NT2/D1 (cell line): ENCODE data around the gene NKX3-2.
A peak's percentile ranks its signal among the peaks of the same experiment; 100 is the strongest.

Experiments
- DNase-seq: peaks from one replicate; pipeline ENCODE4 v3.0.0-alpha.2; 2011; ENCODE audit warnings: low read depth, low spot score
- H3K27me3 ChIP-seq: 2 replicates; pipeline ENCODE4 v1.6.0; 2011; ENCODE audit warnings: mild to moderate bottlenecking; ENCODE audit not compliant: insufficient read length, insufficient read depth
- H3K36me3 ChIP-seq: 2 replicates; pipeline ENCODE4 v1.6.1; 2011; ENCODE audit warnings: mild to moderate bottlenecking, low read length, mixed read lengths; ENCODE audit not compliant: insufficient read depth, insufficient read length
- H3K4me1 ChIP-seq: 2 replicates; pipeline ENCODE4 v1.5.1; 2011; ENCODE audit not compliant: insufficient read depth, insufficient read length
- H3K4me3 ChIP-seq: 2 replicates; pipeline ENCODE4 v1.5.1; 2011; ENCODE audit warnings: low read depth; ENCODE audit not compliant: insufficient read length
- H3K9ac ChIP-seq: 2 replicates; pipeline ENCODE4 v1.6.0; 2011; ENCODE audit warnings: low read depth; ENCODE audit not compliant: insufficient read length
- H3K9me3 ChIP-seq: 2 replicates; pipeline ENCODE4 v1.5.1; 2011; ENCODE audit warnings: mild to moderate bottlenecking, low read length; ENCODE audit not compliant: insufficient read depth
- SUZ12 ChIP-seq: IDR thresholded peaks from 2 replicates; pipeline ENCODE4 v1.6.1; 2011; ENCODE audit not compliant: insufficient read length, insufficient read depth; ENCODE audit errors: extremely low read depth
- YY1 ChIP-seq: IDR thresholded peaks from 2 replicates; pipeline ENCODE4 v1.6.1; 2011; ENCODE audit not compliant: insufficient read length, insufficient read depth
- ZNF274 ChIP-seq: IDR thresholded peaks from 2 replicates; pipeline ENCODE4 v1.6.1; 2011; ENCODE audit warnings: mild to moderate bottlenecking, low read depth, low read length

The NKX3-2 gene

DNA sequence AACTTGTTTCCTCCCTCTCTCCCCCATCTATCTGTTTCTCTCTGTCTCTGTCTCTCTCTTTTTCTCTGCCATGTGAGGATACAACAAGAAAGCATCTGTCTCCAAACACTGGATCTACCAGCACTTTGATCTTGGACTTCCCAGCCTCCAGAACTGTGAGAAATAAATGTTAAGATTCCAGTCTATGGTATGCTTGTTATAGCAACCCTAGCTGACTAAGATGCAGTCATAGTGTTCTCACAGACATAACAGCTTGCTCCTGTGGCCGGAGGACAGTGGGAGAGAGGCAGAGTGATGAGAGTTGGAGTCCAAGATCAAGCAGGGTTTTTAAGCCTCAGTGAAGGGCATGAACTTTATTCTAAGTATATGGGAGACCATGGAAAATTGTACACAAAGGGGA, 8.8 kb upstream of the NKX3-2 start:
- no peak overlapping the region for H3K9ac ChIP-seq
- H3K27me3 ChIP-seq, result no peaks in the 10 kb centered on the region
- no peak overlapping the region for H3K4me3 ChIP-seq
- no peaks in the 10 kb centered on the region for H3K36me3 ChIP-seq
- no peak for TF ChIP-seq ZNF274
- no peak for TF ChIP-seq YY1
- TF ChIP-seq SUZ12, result no peak
- DNase-seq, result no peak
- H3K4me1 ChIP-seq, result no peaks in the 10 kb centered on the region
- H3K9me3 ChIP-seq, result peaks cover 6% of the 10 kb centered on the region; the same call in 1 of the 2 replicates

DNA sequence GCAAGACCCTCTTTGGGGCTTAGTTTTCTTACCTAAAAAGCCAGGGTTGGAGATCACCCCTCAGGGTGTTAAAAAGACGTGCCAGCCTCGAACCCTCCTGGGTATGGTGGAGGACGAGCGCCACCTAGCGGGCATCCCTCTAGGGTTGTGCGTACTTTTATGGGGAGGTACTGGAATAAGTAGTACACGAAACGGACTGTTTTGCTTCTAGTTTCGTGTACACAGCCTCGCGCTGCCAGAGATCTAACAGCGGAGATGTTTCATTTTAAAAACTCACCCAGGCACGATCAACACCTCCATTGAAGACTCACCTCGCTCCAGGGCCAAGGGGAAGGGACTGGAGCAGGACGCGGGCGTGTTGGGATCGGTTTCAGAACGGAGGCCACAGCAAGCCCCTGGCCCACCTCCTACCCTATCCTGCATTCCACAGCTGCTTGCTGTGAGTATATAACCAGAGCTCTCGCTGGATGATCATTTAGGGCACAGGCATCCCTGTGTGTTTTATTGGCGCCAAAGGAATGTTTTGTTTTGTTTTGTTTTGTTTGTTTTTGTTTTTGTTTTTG, 4.8 kb upstream of the NKX3-2 start:
- DNase-seq, result peak; percentile 95
- TF ChIP-seq SUZ12, result no peak
- TF ChIP-seq ZNF274, result no peak
- TF ChIP-seq YY1, result no peak

DNA sequence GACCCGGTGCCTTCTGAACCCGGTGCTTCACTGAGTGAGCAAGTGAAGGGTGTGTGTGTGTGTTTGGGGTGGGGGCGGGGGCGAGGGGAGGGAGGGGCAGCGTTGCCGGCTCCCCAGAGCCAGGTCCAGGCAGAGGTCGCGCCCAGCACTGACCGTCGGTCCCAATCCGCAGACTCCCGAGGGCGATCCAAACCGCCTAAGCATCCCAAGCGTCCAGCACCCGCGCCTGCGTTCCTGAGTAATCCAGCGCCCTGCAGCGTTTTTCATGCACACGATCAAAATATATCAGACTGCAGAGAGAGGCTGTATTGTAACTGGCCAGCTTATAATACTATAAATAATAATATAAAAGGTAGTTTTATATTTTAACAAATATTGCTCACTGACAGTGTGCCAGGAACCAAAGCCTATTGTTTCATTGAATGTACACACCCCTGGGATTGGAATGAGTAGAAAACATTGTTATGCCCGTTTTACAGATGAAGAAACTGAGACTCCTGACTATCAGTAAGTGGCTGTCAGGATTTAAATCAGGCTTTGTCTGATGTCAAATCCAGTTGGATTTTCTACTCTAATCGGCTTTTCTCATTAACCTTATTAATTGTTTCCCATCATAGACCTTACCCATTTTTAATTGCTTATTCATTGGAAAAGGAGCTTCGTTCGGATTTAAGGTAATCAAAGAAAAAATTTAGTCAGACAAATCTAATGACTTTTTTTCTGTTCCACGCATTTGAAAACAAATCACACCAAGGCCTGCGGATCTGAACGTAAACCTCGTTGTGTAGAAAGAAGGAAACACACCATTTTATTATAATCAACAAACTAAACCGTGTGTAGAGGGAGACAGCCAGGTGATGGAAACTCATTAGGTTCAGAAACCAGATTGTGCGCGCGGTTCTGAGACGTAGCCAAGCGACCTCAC, 4.0 kb upstream of the NKX3-2 start:
- DNase-seq, result no peak
- no peaks in the 10 kb centered on the region for H3K4me1 ChIP-seq
- no peak overlapping the region for H3K9ac ChIP-seq
- H3K27me3 ChIP-seq, result peaks cover 16% of the 10 kb centered on the region
- H3K36me3 ChIP-seq, result no peaks in the 10 kb centered on the region
- peaks cover 6% of the 10 kb centered on the region; the same call in 1 of the 2 replicates for H3K9me3 ChIP-seq
- no peak for TF ChIP-seq SUZ12
- TF ChIP-seq ZNF274, result no peak
- TF ChIP-seq YY1, result no peak
- H3K4me3 ChIP-seq, result peak overlapping the region; percentile 85

More for the DNA sequence above, 4.8 kb upstream of the NKX3-2 start:
- H3K9ac ChIP-seq, result peak overlapping the region; percentile 68
- H3K36me3 ChIP-seq, result no peaks in the 10 kb centered on the region
- peak overlapping the region; percentile 49 for H3K4me3 ChIP-seq
- no peaks in the 10 kb centered on the region for H3K4me1 ChIP-seq
- H3K9me3 ChIP-seq, result peaks cover 6% of the 10 kb centered on the region; the same call in 1 of the 2 replicates
- H3K27me3 ChIP-seq, result peaks cover 16% of the 10 kb centered on the region

DNA sequence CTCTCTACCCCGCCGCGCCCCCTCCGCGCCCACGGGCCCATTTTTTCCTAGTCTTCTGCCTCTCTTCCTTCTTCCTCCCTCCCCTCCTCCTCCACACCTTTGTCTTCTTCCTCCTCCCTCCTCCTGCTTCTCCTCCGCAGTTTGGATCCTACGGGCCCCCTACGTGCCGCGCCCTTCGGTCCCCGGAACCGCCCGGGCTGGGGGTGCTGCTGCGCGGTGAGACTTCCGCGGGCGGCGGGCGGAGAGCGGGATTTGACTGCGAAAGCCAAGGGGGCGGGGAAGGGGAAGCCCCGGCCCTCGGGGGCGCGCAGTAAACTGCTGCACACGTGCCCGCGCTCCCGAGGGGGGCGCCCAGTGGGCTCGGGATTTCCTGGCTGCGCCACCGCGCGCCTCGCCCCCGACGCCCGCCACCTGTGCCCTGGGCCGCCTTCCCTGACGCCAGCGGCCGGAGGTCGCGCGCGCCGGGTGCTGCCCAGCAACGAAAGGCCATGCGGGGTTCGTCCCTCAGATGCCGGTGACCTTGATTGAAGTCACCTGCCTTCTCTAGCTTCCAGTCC, 3.3 kb upstream of the NKX3-2 start:
- Histone ChIP-seq H3K4me3 (peak overlapping the region; percentile 85), H3K27me3 (peaks cover 16% of the 10 kb centered on the region)

DNA sequence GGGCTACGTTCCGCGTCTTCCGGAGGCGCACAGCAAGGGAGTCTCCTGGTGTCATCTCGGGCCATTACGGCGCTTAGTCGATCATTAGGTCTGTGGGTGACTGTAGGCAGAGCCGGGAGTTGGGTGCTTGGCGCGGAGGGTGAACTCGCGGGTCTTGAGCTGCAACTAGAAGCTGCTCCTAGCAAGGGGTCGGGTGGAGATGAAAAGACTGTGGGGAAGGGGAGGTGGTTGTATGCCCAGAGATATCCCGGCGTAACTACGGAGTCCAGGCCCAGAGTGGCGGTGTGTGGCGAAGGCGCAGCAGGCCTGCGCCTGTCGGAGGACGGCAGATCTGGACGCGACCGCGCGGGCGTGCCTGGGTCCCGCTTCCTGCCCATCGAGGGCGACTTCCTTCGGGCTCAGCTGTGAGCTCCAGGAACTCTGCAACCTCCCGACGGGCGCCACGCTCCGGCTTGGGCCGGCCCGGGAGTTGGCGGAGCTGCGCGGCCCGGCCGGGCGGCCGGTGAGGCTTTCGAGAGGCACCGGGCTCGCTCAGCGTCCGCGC, 2.7 kb upstream of the NKX3-2 start:
- H3K4me1 ChIP-seq, result peaks cover 9% of the 10 kb centered on the region
- DNase-seq, result no peak
- H3K36me3 ChIP-seq, result peaks cover 7% of the 10 kb centered on the region
- peaks cover 1% of the 10 kb centered on the region; the same call in 1 of the 2 replicates for H3K9me3 ChIP-seq
- peaks cover 16% of the 10 kb centered on the region for H3K27me3 ChIP-seq
- peak overlapping the region; percentile 91 for H3K9ac ChIP-seq
- H3K4me3 ChIP-seq, result peak overlapping the region; percentile 85
- TF ChIP-seq ZNF274 (no peak), YY1 (no peak), SUZ12 (no peak)

More for the DNA sequence above, 3.3 kb upstream of the NKX3-2 start:
- Histone ChIP-seq H3K9me3 (peaks cover 6% of the 10 kb centered on the region; the same call in 1 of the 2 replicates), H3K36me3 (peaks cover 1% of the 10 kb centered on the region), H3K4me1 (peaks cover 4% of the 10 kb centered on the region), H3K9ac (peak overlapping the region; percentile 91)
- no peak for DNase-seq
- TF ChIP-seq ZNF274 (no peak), SUZ12 (no peak), YY1 (no peak)

DNA sequence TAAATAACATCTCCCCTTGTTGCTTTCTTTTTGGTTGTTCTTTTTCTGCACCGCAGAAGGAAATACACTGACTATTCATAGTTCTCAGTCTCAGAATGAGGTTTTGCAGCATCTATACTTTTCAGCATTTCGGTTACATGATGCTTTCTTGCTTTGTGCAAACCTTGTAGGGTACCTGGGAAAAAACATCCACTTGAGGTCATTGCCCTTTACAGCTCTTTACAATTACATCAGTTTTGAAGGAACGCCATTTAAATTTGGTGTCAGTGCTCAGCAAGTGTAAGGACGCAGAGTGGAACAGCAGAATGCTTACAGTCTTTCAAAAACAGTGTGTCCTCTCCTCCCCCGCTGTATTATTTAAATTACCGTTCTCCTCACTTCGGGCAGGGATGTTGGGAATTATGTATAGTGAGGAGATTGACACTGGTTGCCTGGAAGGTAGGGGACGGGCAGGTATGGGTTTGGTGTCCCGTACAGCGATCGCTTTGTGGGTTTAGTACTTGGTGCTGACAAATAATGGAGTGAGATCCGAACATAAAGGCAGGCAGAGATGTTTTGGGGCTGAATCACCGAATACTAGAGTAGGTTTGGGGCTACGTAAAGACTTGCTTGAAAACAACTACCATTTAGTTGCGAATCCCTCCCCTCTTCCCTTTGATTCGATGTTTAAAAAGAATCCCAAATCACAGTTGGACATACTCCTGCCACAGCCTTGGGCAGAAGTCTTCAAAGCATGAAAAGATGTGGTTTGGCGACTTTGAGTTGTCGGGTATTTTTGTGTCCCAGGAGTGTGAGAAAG, 2.0 kb upstream of the NKX3-2 start:
- H3K9me3 ChIP-seq, result no peaks in the 10 kb centered on the region
- TF ChIP-seq YY1 (no peak), ZNF274 (no peak), SUZ12 (no peak)
- H3K4me3 ChIP-seq, result peak overlapping the region; percentile 85
- H3K27me3 ChIP-seq, result peaks cover 16% of the 10 kb centered on the region
- H3K36me3 ChIP-seq, result peaks cover 14% of the 10 kb centered on the region
- DNase-seq, result no peak
- H3K9ac ChIP-seq, result peak overlapping the region; percentile 91
- H3K4me1 ChIP-seq, result peaks cover 13% of the 10 kb centered on the region
